ENCODE measurements around the gene USP25.

Gene USP25

GRCh38 chr21:15766952-15767603, 37.3 kb downstream of the USP25 start:
- no peak for DNase-seq (ENCODE audit: low read depth)

GRCh38 chr21:15768045-15768601, 38.3 kb downstream of the USP25 start:
- DNase-seq (ENCODE audit: low read depth): no peak

GRCh38 chr21:15768853-15769252, 39.1 kb downstream of the USP25 start:
- no peak for DNase-seq (ENCODE audit: low read depth)

- DNase-seq (ENCODE audit: low read depth): no peak
These were observed 41.5 kb downstream of the USP25 start for GRCh38 chr21:15771311-15771710.

GRCh38 chr21:15772654-15773053, 42.9 kb downstream of the USP25 start:
- DNase-seq (ENCODE audit: low read depth): no peak

- no peak for DNase-seq (ENCODE audit: low read depth)
These were observed 44.8 kb downstream of the USP25 start for GRCh38 chr21:15774590-15774989.

GRCh38 chr21:15775291-15775690, 45.5 kb downstream of the USP25 start:
- DNase-seq (ENCODE audit: low read depth): no peak

- no peak for DNase-seq (ENCODE audit: low read depth)
These were observed 46.2 kb downstream of the USP25 start for GRCh38 chr21:15775981-15776380.

- DNase-seq (ENCODE audit: low read depth): no peak
These were observed 47.0 kb downstream of the USP25 start for GRCh38 chr21:15776818-15777217.

- DNase-seq (ENCODE audit: low read depth): no peak
These were observed 52.2 kb downstream of the USP25 start for GRCh38 chr21:15781986-15782385.

- DNase-seq (ENCODE audit: low read depth): no peak
These were observed 59.2 kb downstream of the USP25 start for GRCh38 chr21:15788847-15789523.

GRCh38 chr21:15793109-15793508, 63.3 kb downstream of the USP25 start:
- DNase-seq (ENCODE audit: low read depth): no peak

GRCh38 chr21:15793550-15794235, 63.9 kb downstream of the USP25 start:
- DNase-seq (ENCODE audit: low read depth): no peak

- DNase-seq (ENCODE audit: low read depth): no peak
These were observed 64.6 kb downstream of the USP25 start for GRCh38 chr21:15794277-15794912.

- no peak for DNase-seq (ENCODE audit: low read depth)
These were observed 65.8 kb downstream of the USP25 start for GRCh38 chr21:15795533-15795932.

- no peak for DNase-seq (ENCODE audit: low read depth)
These were observed 68.0 kb downstream of the USP25 start for GRCh38 chr21:15797577-15798363.

- DNase-seq (ENCODE audit: low read depth): no peak
These were observed 71.6 kb downstream of the USP25 start for GRCh38 chr21:15801352-15801863.

- no peak for DNase-seq (ENCODE audit: low read depth)
These were observed 74.6 kb downstream of the USP25 start for GRCh38 chr21:15804247-15805005.

GRCh38 chr21:15809065-15809464, 79.3 kb downstream of the USP25 start:
- DNase-seq (ENCODE audit: low read depth): no peak

- no peak for DNase-seq (ENCODE audit: low read depth)
These were observed 80.0 kb downstream of the USP25 start for GRCh38 chr21:15809818-15810217.

GRCh38 chr21:15815285-15815684, 85.5 kb downstream of the USP25 start:
- DNase-seq (ENCODE audit: low read depth): no peak
